Heart right ventricle (tissue), 16 donors: ENCODE measurements around the gene KAT6B. TPM values are rescaled to one million over a fixed set of nuclear protein-coding genes. Genes with fewer than 3 reads are reported as not detected.
A peak's percentile ranks its signal among the peaks of the same experiment; 100 is the strongest.

Experiments used
- ATAC-seq, 8 donors: fragments of 200-7000 bp; cut with Tn5 transposase; one replicate each; pipeline ENCODE4 v1.9.1; 2020; ENCODE audit warnings: mild to moderate bottlenecking in 8 of 8, moderate library complexity in 8 of 8, moderate number of reproducible peaks in 1 of 8
- DNase-seq, 2 donors: peaks; one replicate each; pipeline ENCODE4 v3.0.0-alpha.2; 2020
- H3K27ac ChIP-seq, 10 donors: fragments of 200-600 bp; sonication (generic) in 2 of 10; one replicate each; pipeline versions ENCODE4 v1.5.0 to v1.8.0; 2020 to 2022; ENCODE audit warnings: mild to moderate bottlenecking in 3 of 10
- H3K27me3 ChIP-seq, 7 donors: fragments of 200-600 bp; one replicate each; pipeline ENCODE4 v1.8.0; 2021 to 2022; ENCODE audit warnings: mild to moderate bottlenecking in 2 of 7
- H3K36me3 ChIP-seq, 9 donors: fragments of 200-600 bp; sonication (generic) in 1 of 9; one replicate each; pipeline versions ENCODE4 v1.5.0 to v1.8.0; 2020 to 2022; ENCODE audit warnings: mild to moderate bottlenecking in 2 of 9
- H3K4me1 ChIP-seq, 9 donors: fragments of 200-600 bp; sonication (generic) in 1 of 9; one replicate each; pipeline versions ENCODE4 v1.5.0 to v1.8.0; 2020 to 2022; ENCODE audit warnings: mild to moderate bottlenecking in 4 of 9
- H3K4me3 ChIP-seq, 10 donors: fragments of 200-600 bp; sonication (generic) in 2 of 10; one replicate each; pipeline versions ENCODE4 v1.5.0 to v1.8.0; 2020 to 2022; ENCODE audit warnings: mild to moderate bottlenecking in 7 of 10, moderate library complexity in 2 of 10
- H3K9me3 ChIP-seq, 11 donors: fragments of 200-600 bp in 10 of 11; sonication (generic) in 2 of 11; one replicate each; pipeline versions ENCODE4 v1.5.0 to v1.8.0; 2013 to 2022; ENCODE audit warnings: mild to moderate bottlenecking in 2 of 11, control low read depth in 1 of 11, moderate library complexity in 1 of 11
- CTCF ChIP-seq, 9 donors: fragments of 200-600 bp; sonication (generic) in 2 of 9; IDR thresholded peaks; one replicate each; pipeline versions ENCODE4 v1.5.0 to v1.8.0; 2021 to 2022; ENCODE audit warnings: antibody characterized with exemption in 9 of 9, mild to moderate bottlenecking in 5 of 9, moderate library complexity in 1 of 9
- WGBS, 2 donors: extraction: QIAGEN DNeasy Blood & Tissue Kit; methylation state at CpG; one replicate each; pipeline ENCODE4 v1.1.7; 2013; ENCODE audit warnings: inconsistent platforms in 1 of 2; 5-methylcytosine and 5-hydroxymethylcytosine counted together
- intact Hi-C, 10 donors: fragments of 100-400 bp; cut with DNase I; formaldehyde crosslinking; loops; one replicate each; pipeline versions ENCODE4 v1.11.1 to v1.14.2; 2022
- polyA plus RNA-seq, 2 donors: library from polyadenylated mRNA; stranded (reverse); fragments of 200-250 nt; gene quantifications; one replicate each; pipeline ENCODE4 v1.2.3, GENCODE V29; 2013
- total RNA-seq, 10 donors: library from RNA; stranded (reverse); fragmentation: NEBNext Ultra II Directional in 3 of 10; extraction: Animal tissue kit (Norgen Biotek cat#: 25700) in 3 of 10; gene quantifications; one replicate each; pipeline versions ENCODE4 v1.2.1 to v1.2.4, GENCODE V29; 2021 to 2023
- donor health status: Arrhythmogenic right ventricular cardiomyopathy.
- donor health status: ischemic (EF 13 %, LVEDD 7.1; RV severe dilation, severe dysfunction).
- donor health status: healthy with polysubstance abuse.
- donor health status: DM: no; HTN: yes; CAD: no.
- donor health status: DM: no; HTN: no; CAD: no.
- donor health status: ischemic (EF 25% LVEDD 6.9; RV normal size, moderate dysfunction).
- donor health status: ischemic (EF 25% LVEDD 5.7; RV mildly dilated, moderate dysfunction).
- donor health status: healthy.
- donor health status: DM: yes; HTN: yes; CAD: no.
- donor health status: Ischemic cardiomyopathy.
- donor health status: ischemic (EF 35%, LVEDD 5.7; RV mildly dilated, moderate dysfunction).
- donor health status: nonischemic (EF 11% LVEDD 7.7; RV severe dilation, severe dysfunction).
- donor health status: DM: yes; HTN: yes; CAD: no.
- donor health status: PGD.
- donor health status: ischemic (EF 29% LVEDD 5.4; RV normal size, mild dysfunction).
- donor health status: nonischemic (EF 23%, LVEDD 6.1; RV moderate dilation, normal function).

Gene KAT6B
- total and polyA plus RNA-seq, 12 donors = 3.4 to 58.4 (median 46.5) TPM

GRCh38 chr10:74988832-74989561 is 162.6 kb downstream of the KAT6B start:
- no peaks in the 10 kb centered on the region for H3K9me3 ChIP-seq
- peak overlapping the region in 3 of 10 donors; percentile 1 to 27 (median 16) for H3K27ac ChIP-seq
- intact Hi-C loops = no loop called here
- peaks cover 3 to 30% (median 22%) of the 10 kb centered on the region in 9 donors for H3K4me1 ChIP-seq
- DNase-seq (no peak), ATAC-seq (peak in 2 of 8 donors; percentile 44 to 48)
- no peaks in the 10 kb centered on the region for H3K27me3 ChIP-seq
- no peak for TF ChIP-seq CTCF (IDR thresholded peaks at IDR 0.05)
- no peak overlapping the region for H3K4me3 ChIP-seq
- 59 to 61% methylated on average over 5 of the region's 5 CpGs for WGBS, 2 donors
- peaks cover 0 to 70% (median 19%) of the 10 kb centered on the region in 9 donors for H3K36me3 ChIP-seq

DNA sequence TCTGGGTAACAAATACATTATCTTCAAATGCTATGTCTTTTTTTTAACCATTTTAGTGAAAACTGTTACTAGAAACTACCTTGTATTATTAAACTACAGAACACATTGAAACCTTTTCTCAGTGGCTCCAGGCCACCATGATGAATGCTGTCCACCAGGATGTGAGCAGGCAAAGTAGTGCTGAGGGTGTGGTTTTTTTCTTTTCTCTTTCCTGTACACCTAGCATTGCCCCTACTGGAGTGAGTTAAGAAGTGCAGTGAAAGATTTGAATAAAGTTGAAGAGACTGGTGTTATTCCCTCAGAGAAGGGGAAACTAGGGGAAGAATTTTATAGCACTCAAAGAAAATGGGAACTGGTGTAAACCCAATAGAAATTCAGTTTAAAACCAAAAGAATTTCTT is 165.0 kb downstream of the KAT6B start:
- intact Hi-C loops = no loop called here
- Histone ChIP-seq H3K27me3 (no peaks in the 10 kb centered on the region), H3K27ac (no peak overlapping the region), H3K4me1 (peaks cover 3 to 30% (median 22%) of the 10 kb centered on the region in 9 donors), H3K9me3 (no peaks in the 10 kb centered on the region), H3K36me3 (peaks cover 0 to 69% (median 17%) of the 10 kb centered on the region in 9 donors), H3K4me3 (no peak overlapping the region)
- peak in 4 of 9 donors; percentile 28 to 35 (median 33) for TF ChIP-seq CTCF (IDR thresholded peaks at IDR 0.05)
- no peak for DNase-seq
- no peak for ATAC-seq

DNA sequence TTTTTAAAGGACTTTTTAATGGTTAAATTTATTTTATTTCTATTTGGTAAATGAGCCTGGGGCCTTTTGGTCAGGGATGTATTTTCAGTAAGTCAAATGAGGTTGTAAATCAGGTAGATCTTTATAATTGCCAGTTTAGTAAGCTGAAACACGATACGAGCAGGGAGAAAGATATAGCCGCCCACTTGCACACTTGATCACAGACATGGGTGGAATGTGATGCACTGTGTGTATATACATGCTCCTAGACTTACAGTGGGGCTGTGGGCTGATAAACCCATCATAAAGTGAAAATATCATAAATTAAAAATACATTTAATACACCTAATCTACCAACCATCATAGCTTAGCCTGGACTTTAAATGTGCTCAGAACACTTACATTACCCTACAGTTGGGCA is 165.7 kb downstream of the KAT6B start:
- TF ChIP-seq CTCF (IDR thresholded peaks at IDR 0.05) = no peak
- H3K9me3 ChIP-seq = no peaks in the 10 kb centered on the region
- H3K36me3 ChIP-seq = peaks cover 0 to 71% (median 19%) of the 10 kb centered on the region in 9 donors
- ATAC-seq (no peak), DNase-seq (no peak)
- H3K4me1 ChIP-seq = peaks cover 3 to 30% (median 22%) of the 10 kb centered on the region in 9 donors
- no peak overlapping the region for H3K4me3 ChIP-seq
- intact Hi-C loops = no loop called here
- no peak overlapping the region for H3K27ac ChIP-seq
- WGBS, 2 donors = 96 to 98% methylated on average over 3 of the region's 3 CpGs
- H3K27me3 ChIP-seq = no peaks in the 10 kb centered on the region

DNA sequence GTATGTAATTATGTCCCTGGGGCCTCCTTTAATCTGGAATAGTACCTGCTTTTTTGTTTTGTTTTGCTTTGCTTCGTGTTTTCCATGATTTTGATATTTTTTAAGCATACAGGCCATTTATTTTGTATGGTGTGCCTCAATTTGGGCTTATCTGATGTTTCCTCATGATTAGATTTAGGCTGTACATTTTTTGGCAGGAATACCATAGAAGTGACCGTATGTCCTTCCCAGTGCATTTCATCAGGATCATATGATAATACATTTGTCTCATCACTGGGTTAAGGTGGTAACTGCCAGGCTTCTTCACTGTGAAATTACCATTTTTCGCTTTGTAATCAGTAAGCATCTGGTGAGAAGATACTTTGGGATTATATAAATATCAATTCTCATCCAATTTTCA is 167.2 kb downstream of the KAT6B start:
- Histone ChIP-seq H3K36me3 (peaks cover 0 to 87% (median 25%) of the 10 kb centered on the region in 9 donors), H3K9me3 (no peaks in the 10 kb centered on the region), H3K4me3 (no peak overlapping the region), H3K4me1 (peaks cover 3 to 18% (median 9%) of the 10 kb centered on the region in 9 donors), H3K27ac (no peak overlapping the region), H3K27me3 (no peaks in the 10 kb centered on the region)
- no peak for TF ChIP-seq CTCF (IDR thresholded peaks at IDR 0.05)
- WGBS, 2 donors = 90 to 91% methylated on average over 3 of the region's 3 CpGs
- no peak for DNase-seq
- ATAC-seq = no peak
- intact Hi-C loops = no loop called here
